ENCODE measurements around the gene EXOC3L2. TPM values are rescaled to one million over a fixed set of nuclear protein-coding genes. Genes with fewer than 3 reads are reported as not detected.
A peak's percentile ranks its signal among the peaks of the same experiment; 100 is the strongest.

Gene EXOC3L2
- total and polyA plus RNA-seq, 2 of the 8 experiments (the other 6 are each of a cell fraction or from before 2014, with no cell fraction given), result 1.4 to 1.6 TPM

- TF ChIP-seq CHD7 (IDR thresholded peaks at IDR 0.05; ENCODE audit: insufficient replicate concordance, low read length), result no peak
- no peak for TF ChIP-seq E2F6 (IDR thresholded peaks at IDR 0.05)
- no peak for TF ChIP-seq JUN (IDR thresholded peaks at IDR 0.05; ENCODE audit: low read depth, low read length)
- TF ChIP-seq SRF (IDR thresholded peaks at IDR 0.05; ENCODE audit: low read depth, low read length), result no peak
- TF ChIP-seq CHD1 (IDR thresholded peaks at IDR 0.05; ENCODE audit: low read depth, low read length), result no peak
- TF ChIP-seq CTCF (IDR thresholded peaks at IDR 0.05; ENCODE audit: control extremely low read depth in 1 of 3, insufficient read depth in 1 of 3, low read depth in 1 of 3, low read length in 3 of 3), result peak; percentile 28 to 77 (median 76)
- TF ChIP-seq TAF7 (optimal IDR thresholded peaks at IDR 0.05; ENCODE audit: borderline replicate concordance, low read depth, low read length), result no peak
- no peak for TF ChIP-seq EGR1 (IDR thresholded peaks at IDR 0.05; ENCODE audit: borderline replicate concordance, low read depth, low read length)
- peak; percentile 53; the same call in 1 of the 2 replicates for TF ChIP-seq TBP (IDR thresholded peaks at IDR 0.05; ENCODE audit: low read depth, low read length)
Measured at GRCh38 chr19:45200568-45200967, 44.6 kb downstream of the EXOC3L2 start (continued).

Measured in H1 (cell line).